HepG2 (cell line): ENCODE data around the gene MCTS1. TPM values are rescaled to one million over a fixed set of nuclear protein-coding genes. Genes with fewer than 3 reads are reported as not detected.
A peak's percentile ranks its signal among the peaks of the same experiment; 100 is the strongest.

Experiments
- ATAC-seq: fragments of 200-7000 bp; cut with Tn5 transposase; 3 replicates; pipeline ENCODE4 v1.9.1; 2020; ENCODE audit warnings: mild to moderate bottlenecking, moderate library complexity
- BruUV-seq: library from RNA; stranded (reverse); fragments of 400-500 nt; replicated peaks from 2 replicates; lab custom pipeline; 2021; lab: Mats Ljungman, UMichigan
- CTCF ChIA-PET: fragments of 300-600 bp; formaldehyde crosslinking; extraction: SDS; loops from one replicate; lab custom pipeline; 2021; ENCODE audit warnings: low total read pairs, inconsistent platforms, low intra/inter-chr PET ratio; lab: Yijun Ruan, JAX
- POLR2A ChIA-PET: fragments of 350-600 bp; sonication (Branson Sonifier 250); formaldehyde crosslinking; loops from one replicate; lab custom pipeline; 2020; ENCODE audit warnings: antibody characterized with exemption, inconsistent platforms; lab: Yijun Ruan, JAX
- DNase-seq: peaks from one replicate; pipeline ENCODE4 v3.0.0-alpha.2; 2015; ENCODE audit warnings: low spot score
- FAIRE-seq: peaks from 3 replicates; lab custom pipeline; 2011; peaks lifted over from hg19 to GRCh38; lab: Jason Lieb, UNC
- H2AFZ ChIP-seq: one replicate; pipeline ENCODE4 v1.6.1; 2011; ENCODE audit warnings: low read length, inconsistent platforms
- H3K27ac ChIP-seq: fragments of 300-600 bp; 3 replicates; pipeline ENCODE4 v1.8.0; 2011; ENCODE audit warnings: mixed run types, mild to moderate bottlenecking, mixed read lengths, low read length, inconsistent platforms; ENCODE audit not compliant: insufficient read depth; ENCODE audit errors: extremely low read length
- H3K27me3 ChIP-seq, 2 experiments: fragments of 200-600 bp in 1 of 2; 2 replicates in 1 of 2; 3 replicates in 1 of 2; pipeline versions ENCODE4 v1.6.0 to v1.8.0; 2011; ENCODE audit warnings: low read length in 2 of 2, mild to moderate bottlenecking in 2 of 2, moderate library complexity in 2 of 2, inconsistent platforms in 1 of 2; ENCODE audit not compliant: insufficient read depth in 2 of 2, control insufficient read depth in 1 of 2
- H3K36me3 ChIP-seq, 2 experiments: fragments of 200-600 bp in 1 of 2; replicated peaks in 1 of 2; 2 replicates in 1 of 2; 3 replicates in 1 of 2; pipeline versions ENCODE4 v1.5.1 to v1.8.0; 2011; ENCODE audit warnings: low read length in 2 of 2, inconsistent platforms in 1 of 2; ENCODE audit not compliant: insufficient read depth in 2 of 2, control insufficient read depth in 1 of 2
- H3K4me1 ChIP-seq: 2 replicates; pipeline ENCODE4 v1.5.1; 2012; ENCODE audit warnings: low read length, inconsistent platforms; ENCODE audit not compliant: insufficient read depth
- H3K4me2 ChIP-seq: 2 replicates; pipeline ENCODE4 v1.6.0; 2011; ENCODE audit warnings: low read depth, low read length, inconsistent platforms
- H3K4me3 ChIP-seq, 3 experiments: fragments of 200-600 bp in 1 of 3; sonication (generic), shearing (Covaris generic) in 1 of 3; replicated peaks in 1 of 3; 2 replicates each; pipeline ENCODE4 v1.5.1; 2011 to 2016; ENCODE audit warnings: low read length in 3 of 3, inconsistent platforms in 2 of 3, low read depth in 2 of 3, mild to moderate bottlenecking in 2 of 3, control low read depth in 1 of 3, mixed read lengths in 1 of 3; ENCODE audit not compliant: insufficient read depth in 1 of 3
- H3K79me2 ChIP-seq: one replicate; pipeline ENCODE4 v1.6.1; 2011; ENCODE audit warnings: low read length, inconsistent platforms; ENCODE audit not compliant: insufficient read depth
- H3K9ac ChIP-seq: 2 replicates; pipeline ENCODE4 v1.6.0; 2011; ENCODE audit warnings: mild to moderate bottlenecking, low read depth, low read length, inconsistent platforms; ENCODE audit not compliant: insufficient read depth
- H3K9me3 ChIP-seq: 2 replicates; pipeline ENCODE4 v1.5.1; 2012; ENCODE audit warnings: mild to moderate bottlenecking, low read length
- H4K20me1 ChIP-seq: 2 replicates; pipeline ENCODE4 v1.6.0; 2011; ENCODE audit warnings: inconsistent platforms, mild to moderate bottlenecking, low read length, moderate library complexity; ENCODE audit not compliant: insufficient read depth
- EP300 ChIP-seq, 3 experiments: sonication (generic) in 1 of 3; formaldehyde crosslinking in 1 of 3; IDR thresholded peaks; 2 replicates each; pipeline versions ENCODE4 v1.5.1 to v1.6.1; 2011 to 2020; ENCODE audit warnings: low read depth in 2 of 3, low read length in 2 of 3, borderline replicate concordance in 1 of 3, improper control_type of control experiment in 1 of 3, mild to moderate bottlenecking in 1 of 3, missing genetic modification reagents in 1 of 3, moderate library complexity in 1 of 3
- FOSL2 ChIP-seq: sonication (generic); formaldehyde crosslinking; IDR thresholded peaks from 2 replicates; pipeline ENCODE4 v1.4.0; 2020; ENCODE audit warnings: missing genetic modification reagents
- HNF4A ChIP-seq: sonication (generic); formaldehyde crosslinking; IDR thresholded peaks from 2 replicates; pipeline ENCODE4 v1.4.0; 2020; ENCODE audit warnings: missing genetic modification reagents
- ISL2 ChIP-seq: sonication (generic); formaldehyde crosslinking; IDR thresholded peaks from 2 replicates; pipeline ENCODE4 v1.5.0; 2020; ENCODE audit warnings: missing genetic modification reagents
- MAFF ChIP-seq: IDR thresholded peaks from 2 replicates; pipeline ENCODE4 v1.6.1; 2011; ENCODE audit warnings: low read depth, low read length, improper control_type of control experiment
- MAFK ChIP-seq, 2 experiments: IDR thresholded peaks in 1 of 2; conservative IDR thresholded peaks in 1 of 2; 2 replicates each; pipeline ENCODE4 v1.6.1; 2011; ENCODE audit warnings: improper control_type of control experiment in 2 of 2, low read length in 2 of 2
- PHF8 ChIP-seq: sonication (generic); formaldehyde crosslinking; IDR thresholded peaks from 2 replicates; pipeline ENCODE4 v1.5.0; 2020; ENCODE audit warnings: missing genetic modification reagents
- ZNF292 ChIP-seq: sonication (generic); formaldehyde crosslinking; IDR thresholded peaks from 2 replicates; pipeline ENCODE4 v1.8.1; 2022; ENCODE audit warnings: mild to moderate bottlenecking, low read depth, missing genetic modification reagents, borderline replicate concordance
- ZNF557 ChIP-seq: sonication (generic); formaldehyde crosslinking; IDR thresholded peaks from 2 replicates; pipeline ENCODE4 v1.4.0; 2020; ENCODE audit warnings: missing genetic modification reagents
- ZNF891 ChIP-seq: sonication (generic); formaldehyde crosslinking; IDR thresholded peaks from 2 replicates; pipeline ENCODE4 v1.5.0; 2020; ENCODE audit warnings: mild to moderate bottlenecking, missing genetic modification reagents
- WGBS: methylation state at CpG from one replicate; pipeline ENCODE4 v1.1.6; 2017; ENCODE audit warnings: low lambda C conversion rate; 5-methylcytosine and 5-hydroxymethylcytosine counted together
- in situ Hi-C: cut with HindIII; loops from 2 replicates; pipeline ENCODE4 v1.10.0; 2017; ENCODE audit warnings: low pct_unique_long_range_greater_than_20kb; ENCODE audit not compliant: extremely low pct_ligation_motif_present
- intact Hi-C: fragments of 100-400 bp; cut with micrococcal nuclease; formaldehyde crosslinking; loops from one replicate; pipeline ENCODE4 v1.10.0; 2022; ENCODE audit not compliant: unreplicated experiment
- polyA plus RNA-seq, 8 experiments: library from polyadenylated mRNA; depleted of rRNA in 3 of 8; stranded (reverse) in 7 of 8; unstranded in 1 of 8; fragments of >200 nt; fragmentation: Illumina TruSeq in 4 of 8; extraction: Trizol in 4 of 8; gene quantifications; 2 replicates each; pipeline versions ENCODE4 v1.2.1 to v1.2.3, GENCODE V29; 2011 to 2016; ENCODE audit warnings: low read depth in 4 of 8, missing spikeins in 1 of 8, mixed read lengths in 1 of 8; ENCODE audit not compliant: insufficient read depth in 1 of 8
- total RNA-seq, 5 experiments: library from RNA; depleted of rRNA; stranded (reverse); fragments of >200 nt; fragmentation: Illumina TruSeq; extraction: Trizol; gene quantifications; 2 replicates each; pipeline ENCODE4 v1.2.3, GENCODE V29; 2016; ENCODE audit warnings: low read depth in 1 of 5
- TF ChIP-seq, protein P1 (sequence below): fragments of 450-650 bp; IDR thresholded peaks from 2 replicates; pipeline ENCODE4 v1.6.1; 2017
- TF ChIP-seq, protein P2 (sequence below): IDR thresholded peaks from 2 replicates; pipeline ENCODE4 v1.4.0; 2020; ENCODE audit warnings: mild to moderate bottlenecking, missing genetic modification reagents
- TF ChIP-seq, protein P3 (sequence below): sonication (generic); formaldehyde crosslinking; conservative IDR thresholded peaks from 2 replicates; pipeline ENCODE4 v1.4.0; 2020; ENCODE audit warnings: mild to moderate bottlenecking, missing genetic modification reagents, moderate library complexity

The MCTS1 gene
- total and polyA plus RNA-seq, 2 of the 13 experiments (the other 11 are each of a cell fraction or from before 2014, with no cell fraction given): 30.1 to 59.0 TPM

DNA sequence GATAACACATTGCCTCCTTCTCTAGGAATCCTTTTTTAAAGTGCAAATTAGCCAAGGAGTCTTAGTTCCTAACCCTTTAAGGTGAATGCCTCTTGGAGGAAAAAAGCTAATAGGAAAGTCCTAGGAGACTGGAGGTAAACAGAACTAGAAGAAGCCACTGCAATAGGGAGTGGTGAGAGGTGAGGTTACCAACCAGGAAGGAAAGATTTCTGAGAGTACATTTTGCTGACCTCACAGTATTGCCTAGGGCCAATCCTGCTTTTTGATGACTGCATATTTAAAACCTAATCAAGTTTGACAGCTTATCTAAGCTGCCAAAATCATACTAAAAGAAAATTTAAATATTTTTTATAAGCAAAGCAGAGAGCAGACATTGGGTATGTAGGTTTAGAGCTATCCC lies 35.9 kb upstream of the MCTS1 start (continued):
- TF ChIP-seq, protein P1, sequence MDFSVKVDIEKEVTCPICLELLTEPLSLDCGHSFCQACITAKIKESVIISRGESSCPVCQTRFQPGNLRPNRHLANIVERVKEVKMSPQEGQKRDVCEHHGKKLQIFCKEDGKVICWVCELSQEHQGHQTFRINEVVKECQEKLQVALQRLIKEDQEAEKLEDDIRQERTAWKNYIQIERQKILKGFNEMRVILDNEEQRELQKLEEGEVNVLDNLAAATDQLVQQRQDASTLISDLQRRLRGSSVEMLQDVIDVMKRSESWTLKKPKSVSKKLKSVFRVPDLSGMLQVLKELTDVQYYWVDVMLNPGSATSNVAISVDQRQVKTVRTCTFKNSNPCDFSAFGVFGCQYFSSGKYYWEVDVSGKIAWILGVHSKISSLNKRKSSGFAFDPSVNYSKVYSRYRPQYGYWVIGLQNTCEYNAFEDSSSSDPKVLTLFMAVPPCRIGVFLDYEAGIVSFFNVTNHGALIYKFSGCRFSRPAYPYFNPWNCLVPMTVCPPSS: no peak
- TF ChIP-seq MAFF (peak; percentile 88), ZNF891 (no peak), MAFK (conservative IDR thresholded peaks at IDR 0.05 in 1 of 2, IDR thresholded peaks at IDR 0.05 in 1 of 2; ENCODE audit: low read length in 2 of 2) (peak; percentile 78 to 91), ZNF557 (CRISPR knock-in tag) (no peak)
- TF ChIP-seq, all 625 proteins: peak for 2

DNA sequence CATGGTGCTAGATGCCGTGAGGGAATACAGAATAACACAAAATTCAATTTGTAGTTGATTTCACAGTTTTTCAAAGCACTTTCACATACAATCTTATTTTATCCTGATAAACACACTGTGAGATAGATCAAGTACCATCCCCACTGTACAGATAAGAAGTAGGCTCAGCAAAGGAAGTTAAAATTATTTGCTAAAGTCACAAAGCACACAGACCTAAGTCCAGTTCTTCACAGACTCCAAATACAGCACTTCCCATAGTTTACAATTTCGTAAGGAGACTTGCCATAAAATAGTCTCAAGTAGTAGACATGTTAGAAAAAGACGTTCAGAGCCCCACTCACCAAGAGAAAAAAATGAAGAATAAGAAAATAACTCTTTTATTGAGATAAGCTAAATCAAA lies 35.3 kb upstream of the MCTS1 start:
- Histone ChIP-seq H3K4me3 (0 out of 6 replicates have a peak overlapping the region, but pooled peaks of 1 of the 3 experiments have one; percentile 12), H2AFZ (no peak overlapping the region), H3K9ac (no peak overlapping the region), H3K27me3 (no peaks in the 10 kb centered on the region)
- POLR2A ChIA-PET: no interaction called here
- peak; percentile 8 for DNase-seq
- 0% methylated on average over 3 of the region's 3 CpGs for WGBS
- 0 out of 2 replicates have a peak, but pooled peaks have one; percentile 27 for TF ChIP-seq ZNF292
- 0 out of 2 replicates have a peak, but pooled peaks have one; percentile 19 for TF ChIP-seq ISL2 (CRISPR knock-in tag)
- no peak for TF ChIP-seq PHF8 (CRISPR knock-in tag)
- TF ChIP-seq, protein P2, sequence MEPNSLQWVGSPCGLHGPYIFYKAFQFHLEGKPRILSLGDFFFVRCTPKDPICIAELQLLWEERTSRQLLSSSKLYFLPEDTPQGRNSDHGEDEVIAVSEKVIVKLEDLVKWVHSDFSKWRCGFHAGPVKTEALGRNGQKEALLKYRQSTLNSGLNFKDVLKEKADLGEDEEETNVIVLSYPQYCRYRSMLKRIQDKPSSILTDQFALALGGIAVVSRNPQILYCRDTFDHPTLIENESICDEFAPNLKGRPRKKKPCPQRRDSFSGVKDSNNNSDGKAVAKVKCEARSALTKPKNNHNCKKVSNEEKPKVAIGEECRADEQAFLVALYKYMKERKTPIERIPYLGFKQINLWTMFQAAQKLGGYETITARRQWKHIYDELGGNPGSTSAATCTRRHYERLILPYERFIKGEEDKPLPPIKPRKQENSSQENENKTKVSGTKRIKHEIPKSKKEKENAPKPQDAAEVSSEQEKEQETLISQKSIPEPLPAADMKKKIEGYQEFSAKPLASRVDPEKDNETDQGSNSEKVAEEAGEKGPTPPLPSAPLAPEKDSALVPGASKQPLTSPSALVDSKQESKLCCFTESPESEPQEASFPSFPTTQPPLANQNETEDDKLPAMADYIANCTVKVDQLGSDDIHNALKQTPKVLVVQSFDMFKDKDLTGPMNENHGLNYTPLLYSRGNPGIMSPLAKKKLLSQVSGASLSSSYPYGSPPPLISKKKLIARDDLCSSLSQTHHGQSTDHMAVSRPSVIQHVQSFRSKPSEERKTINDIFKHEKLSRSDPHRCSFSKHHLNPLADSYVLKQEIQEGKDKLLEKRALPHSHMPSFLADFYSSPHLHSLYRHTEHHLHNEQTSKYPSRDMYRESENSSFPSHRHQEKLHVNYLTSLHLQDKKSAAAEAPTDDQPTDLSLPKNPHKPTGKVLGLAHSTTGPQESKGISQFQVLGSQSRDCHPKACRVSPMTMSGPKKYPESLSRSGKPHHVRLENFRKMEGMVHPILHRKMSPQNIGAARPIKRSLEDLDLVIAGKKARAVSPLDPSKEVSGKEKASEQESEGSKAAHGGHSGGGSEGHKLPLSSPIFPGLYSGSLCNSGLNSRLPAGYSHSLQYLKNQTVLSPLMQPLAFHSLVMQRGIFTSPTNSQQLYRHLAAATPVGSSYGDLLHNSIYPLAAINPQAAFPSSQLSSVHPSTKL (CRISPR knock-in tag): peak; percentile 26; the same call in 1 of the 2 replicates
- TF ChIP-seq, protein P3, sequence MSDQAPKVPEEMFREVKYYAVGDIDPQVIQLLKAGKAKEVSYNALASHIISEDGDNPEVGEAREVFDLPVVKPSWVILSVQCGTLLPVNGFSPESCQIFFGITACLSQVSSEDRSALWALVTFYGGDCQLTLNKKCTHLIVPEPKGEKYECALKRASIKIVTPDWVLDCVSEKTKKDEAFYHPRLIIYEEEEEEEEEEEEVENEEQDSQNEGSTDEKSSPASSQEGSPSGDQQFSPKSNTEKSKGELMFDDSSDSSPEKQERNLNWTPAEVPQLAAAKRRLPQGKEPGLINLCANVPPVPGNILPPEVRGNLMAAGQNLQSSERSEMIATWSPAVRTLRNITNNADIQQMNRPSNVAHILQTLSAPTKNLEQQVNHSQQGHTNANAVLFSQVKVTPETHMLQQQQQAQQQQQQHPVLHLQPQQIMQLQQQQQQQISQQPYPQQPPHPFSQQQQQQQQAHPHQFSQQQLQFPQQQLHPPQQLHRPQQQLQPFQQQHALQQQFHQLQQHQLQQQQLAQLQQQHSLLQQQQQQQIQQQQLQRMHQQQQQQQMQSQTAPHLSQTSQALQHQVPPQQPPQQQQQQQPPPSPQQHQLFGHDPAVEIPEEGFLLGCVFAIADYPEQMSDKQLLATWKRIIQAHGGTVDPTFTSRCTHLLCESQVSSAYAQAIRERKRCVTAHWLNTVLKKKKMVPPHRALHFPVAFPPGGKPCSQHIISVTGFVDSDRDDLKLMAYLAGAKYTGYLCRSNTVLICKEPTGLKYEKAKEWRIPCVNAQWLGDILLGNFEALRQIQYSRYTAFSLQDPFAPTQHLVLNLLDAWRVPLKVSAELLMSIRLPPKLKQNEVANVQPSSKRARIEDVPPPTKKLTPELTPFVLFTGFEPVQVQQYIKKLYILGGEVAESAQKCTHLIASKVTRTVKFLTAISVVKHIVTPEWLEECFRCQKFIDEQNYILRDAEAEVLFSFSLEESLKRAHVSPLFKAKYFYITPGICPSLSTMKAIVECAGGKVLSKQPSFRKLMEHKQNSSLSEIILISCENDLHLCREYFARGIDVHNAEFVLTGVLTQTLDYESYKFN (CRISPR knock-in tag): peak; percentile 58; the same call in 1 of the 2 replicates
- TF ChIP-seq FOSL2 (CRISPR knock-in tag): no peak
- peak; percentile 53; the same call in 1 of the 2 replicates for TF ChIP-seq HNF4A (CRISPR knock-in tag)
- peak in 1 of 2 experiments; percentile 50; a peak in 2 of 4 replicates for TF ChIP-seq EP300 (IDR thresholded peaks at IDR 0.05; ENCODE audit: low read depth in 2 of 2, low read length in 2 of 2)
- no peak for TF ChIP-seq EP300 (CRISPR knock-in tag; IDR thresholded peaks at IDR 0.05; ENCODE audit: borderline replicate concordance)
- TF ChIP-seq, all 625 proteins: peak for 6
- CTCF ChIA-PET: no interaction called here
- peak; percentile 40 for FAIRE-seq
- Histone ChIP-seq H3K9me3 (no peaks in the 10 kb centered on the region), H3K36me3 (no peaks in the 10 kb centered on the region), H4K20me1 (no peaks in the 10 kb centered on the region), H3K79me2 (no peaks in the 10 kb centered on the region), H3K27ac (no peak overlapping the region), H3K4me2 (peak overlapping the region; percentile 23; the same call in 1 of the 2 replicates), H3K4me1 (peaks cover 48% of the 10 kb centered on the region)
- in situ Hi-C loops: loop anchor here (10.0 kb wide), 1 partner anchor 56 kb away; no protein-coding TSS in a partner anchor
- ATAC-seq: peak; percentile 76
- no TSS peak for BruUV-seq
- intact Hi-C loops: no loop called here
